ENCODE measurements around the gene ADGRF4.

DNA sequence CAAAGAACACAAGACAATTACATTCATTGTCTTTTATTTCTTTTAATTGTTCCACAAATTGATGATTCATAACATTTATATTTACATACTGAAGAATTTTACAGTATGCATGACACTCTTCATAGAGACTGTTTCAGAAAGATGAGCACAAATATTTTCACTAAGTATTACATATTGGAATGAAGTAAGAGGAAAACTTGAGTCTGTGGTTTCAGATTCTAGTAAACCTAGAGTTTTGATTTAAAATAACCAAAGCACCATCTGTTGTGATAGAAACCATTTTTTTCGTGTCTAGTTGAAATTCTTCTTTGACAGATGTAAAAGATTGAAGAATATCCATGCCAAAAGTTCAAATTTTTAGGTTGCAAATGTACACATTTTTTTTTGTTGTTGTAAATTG lies 51.4 kb downstream of the ADGRF4 start:
- TF ChIP-seq, protein P1, sequence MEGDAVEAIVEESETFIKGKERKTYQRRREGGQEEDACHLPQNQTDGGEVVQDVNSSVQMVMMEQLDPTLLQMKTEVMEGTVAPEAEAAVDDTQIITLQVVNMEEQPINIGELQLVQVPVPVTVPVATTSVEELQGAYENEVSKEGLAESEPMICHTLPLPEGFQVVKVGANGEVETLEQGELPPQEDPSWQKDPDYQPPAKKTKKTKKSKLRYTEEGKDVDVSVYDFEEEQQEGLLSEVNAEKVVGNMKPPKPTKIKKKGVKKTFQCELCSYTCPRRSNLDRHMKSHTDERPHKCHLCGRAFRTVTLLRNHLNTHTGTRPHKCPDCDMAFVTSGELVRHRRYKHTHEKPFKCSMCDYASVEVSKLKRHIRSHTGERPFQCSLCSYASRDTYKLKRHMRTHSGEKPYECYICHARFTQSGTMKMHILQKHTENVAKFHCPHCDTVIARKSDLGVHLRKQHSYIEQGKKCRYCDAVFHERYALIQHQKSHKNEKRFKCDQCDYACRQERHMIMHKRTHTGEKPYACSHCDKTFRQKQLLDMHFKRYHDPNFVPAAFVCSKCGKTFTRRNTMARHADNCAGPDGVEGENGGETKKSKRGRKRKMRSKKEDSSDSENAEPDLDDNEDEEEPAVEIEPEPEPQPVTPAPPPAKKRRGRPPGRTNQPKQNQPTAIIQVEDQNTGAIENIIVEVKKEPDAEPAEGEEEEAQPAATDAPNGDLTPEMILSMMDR (IDR thresholded peaks at IDR 0.05), result no peak
- no peak for TF ChIP-seq POLR2A (IDR thresholded peaks at IDR 0.05)
